ENCODE measurements around the gene CCSER2.

Gene CCSER2

GRCh38 chr10:84308481-84309304 lies 19.7 kb upstream of the CCSER2 start:
- in situ Hi-C loops (cut with HindIII; ENCODE audit: low pct_ligation_motif_present, low sequenced_read_pairs): no loop called here
- Histone ChIP-seq H3K27me3 (replicated peaks) (no peaks in the 10 kb centered on the region), H3K27ac (peak overlapping the region; percentile 76), H3K36me3 (replicated peaks) (no peaks in the 10 kb centered on the region), H3K4me3 (ENCODE audit: low read depth, low read length) (no peak overlapping the region)
- DNase-seq: peak; percentile 85
- TF ChIP-seq CTCF (IDR thresholded peaks at IDR 0.05; ENCODE audit: low read depth, low read length, missing control alignments): no peak

- peak; percentile 66 for DNase-seq
- H3K4me3 ChIP-seq (ENCODE audit: low read depth, low read length): no peak overlapping the region
- no peaks in the 10 kb centered on the region for H3K36me3 ChIP-seq (replicated peaks)
- TF ChIP-seq CTCF (IDR thresholded peaks at IDR 0.05; ENCODE audit: low read depth, low read length, missing control alignments): no peak
- in situ Hi-C loops (cut with HindIII; ENCODE audit: low pct_ligation_motif_present, low sequenced_read_pairs): no loop called here
- H3K27ac ChIP-seq: no peak overlapping the region
- no peaks in the 10 kb centered on the region for H3K27me3 ChIP-seq (replicated peaks)
These were observed 17.9 kb upstream of the CCSER2 start for GRCh38 chr10:84310470-84310869.

GRCh38 chr10:84311576-84311975 lies 16.8 kb upstream of the CCSER2 start:
- no peaks in the 10 kb centered on the region for H3K27me3 ChIP-seq (replicated peaks)
- no peak overlapping the region for H3K4me3 ChIP-seq (ENCODE audit: low read depth, low read length)
- H3K36me3 ChIP-seq (replicated peaks): no peaks in the 10 kb centered on the region
- no peak for TF ChIP-seq CTCF (IDR thresholded peaks at IDR 0.05; ENCODE audit: low read depth, low read length, missing control alignments)
- no peak overlapping the region for H3K27ac ChIP-seq
- in situ Hi-C loops (cut with HindIII; ENCODE audit: low pct_ligation_motif_present, low sequenced_read_pairs): no loop called here
- no peak for DNase-seq

GRCh38 chr10:84312816-84313215 lies 15.6 kb upstream of the CCSER2 start:
- in situ Hi-C loops (cut with HindIII; ENCODE audit: low pct_ligation_motif_present, low sequenced_read_pairs): no loop called here
- no peak for TF ChIP-seq CTCF (IDR thresholded peaks at IDR 0.05; ENCODE audit: low read depth, low read length, missing control alignments)
- Histone ChIP-seq H3K36me3 (replicated peaks) (no peaks in the 10 kb centered on the region), H3K4me3 (ENCODE audit: low read depth, low read length) (no peak overlapping the region), H3K27ac (no peak overlapping the region), H3K27me3 (replicated peaks) (no peaks in the 10 kb centered on the region)
- no peak for DNase-seq

GRCh38 chr10:84314275-84314674 lies 14.1 kb upstream of the CCSER2 start:
- TF ChIP-seq CTCF (IDR thresholded peaks at IDR 0.05; ENCODE audit: low read depth, low read length, missing control alignments): no peak
- no peak overlapping the region for H3K27ac ChIP-seq
- no peaks in the 10 kb centered on the region for H3K27me3 ChIP-seq (replicated peaks)

GRCh38 chr10:84317174-84317573 lies 11.2 kb upstream of the CCSER2 start:
- in situ Hi-C loops (cut with HindIII; ENCODE audit: low pct_ligation_motif_present, low sequenced_read_pairs): no loop called here
- Histone ChIP-seq H3K4me3 (ENCODE audit: low read depth, low read length) (no peak overlapping the region), H3K27me3 (replicated peaks) (no peaks in the 10 kb centered on the region), H3K36me3 (replicated peaks) (no peaks in the 10 kb centered on the region), H3K27ac (no peak overlapping the region)
- no peak for TF ChIP-seq CTCF (IDR thresholded peaks at IDR 0.05; ENCODE audit: low read depth, low read length, missing control alignments)
- no peak for DNase-seq

More at GRCh38 chr10:84314275-84314674, 14.1 kb upstream of the CCSER2 start:
- no peak for DNase-seq
- in situ Hi-C loops (cut with HindIII; ENCODE audit: low pct_ligation_motif_present, low sequenced_read_pairs): no loop called here
- Histone ChIP-seq H3K4me3 (ENCODE audit: low read depth, low read length) (no peak overlapping the region), H3K36me3 (replicated peaks) (no peaks in the 10 kb centered on the region)

Data from brain microvascular endothelial cell (primary cell).